NCI-H82 treated with DMSO at 0.1 percent for 48 hours (cell line): Measurements from ENCODE around the gene ZNF839.
"Not testable (repeated sequence)": the region's sequence is repeated elsewhere in the genome, so short reads cannot be mapped to it uniquely, and the experiment has no call there.

Experiments used
- DNase-seq: peaks from one replicate; lab custom pipeline; 2025; ENCODE audit not compliant: unreplicated experiment; lab: John Stamatoyannopoulos, UW

Gene ZNF839

DNA sequence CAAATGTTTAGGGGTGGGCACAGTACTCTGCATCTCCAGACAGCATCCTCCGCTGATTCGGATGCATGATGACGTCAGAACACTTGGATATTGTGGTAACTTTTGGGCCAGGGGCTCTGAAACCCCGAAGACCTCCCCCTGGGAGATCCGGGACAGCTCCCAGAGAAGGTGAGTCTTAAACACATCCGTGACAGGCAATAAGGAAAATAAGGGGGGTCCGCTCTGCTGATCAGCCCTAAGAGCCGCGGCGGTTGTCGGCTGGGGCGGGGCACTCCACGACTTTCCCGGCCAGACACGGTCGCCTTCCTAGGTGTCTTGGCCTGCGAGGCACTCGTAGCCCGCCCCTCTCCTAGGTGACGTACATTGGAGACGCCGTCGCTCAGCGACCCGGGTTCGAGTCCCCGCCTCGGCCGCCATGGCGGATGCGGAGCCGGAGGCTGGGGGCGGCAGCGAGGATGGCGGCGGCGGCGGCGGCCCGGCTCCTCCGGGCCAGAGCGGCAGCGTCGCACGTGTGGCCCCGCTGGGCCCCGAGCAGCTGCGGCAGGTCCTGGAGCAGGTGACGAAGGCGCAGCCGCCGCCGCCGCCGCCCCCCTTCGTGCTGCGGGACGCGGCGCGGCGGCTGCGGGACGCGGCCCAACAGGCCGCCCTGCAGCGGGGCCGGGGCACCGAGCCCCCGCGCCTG is at the start of gene ZNF839:
ZNF839 (plus strand) TSS at position 396 of the 682 bp plus-strand sequence; CDS start at position 416, 20 bp downstream.
- peak; percentile 59 for DNase-seq

DNA sequence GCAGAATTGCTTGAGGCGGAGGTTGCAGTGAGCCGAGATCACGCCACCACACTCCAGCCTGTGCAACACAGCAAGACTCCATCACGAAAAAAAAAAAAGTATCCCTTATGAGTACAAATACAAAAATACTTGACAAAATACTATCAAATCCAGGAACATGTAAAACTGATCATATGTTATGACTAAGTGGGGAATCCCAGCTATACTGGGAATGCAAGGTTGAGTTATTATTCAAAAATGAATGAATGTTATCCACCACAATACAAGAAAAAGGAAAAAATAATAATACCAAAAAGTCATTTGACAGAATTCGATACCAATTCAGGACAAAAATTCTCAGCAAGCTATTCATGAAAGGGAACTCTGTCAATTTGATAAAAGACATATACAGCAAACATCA is 47.2 kb upstream of the ZNF839 start:
- DNase-seq, result no peak

DNA sequence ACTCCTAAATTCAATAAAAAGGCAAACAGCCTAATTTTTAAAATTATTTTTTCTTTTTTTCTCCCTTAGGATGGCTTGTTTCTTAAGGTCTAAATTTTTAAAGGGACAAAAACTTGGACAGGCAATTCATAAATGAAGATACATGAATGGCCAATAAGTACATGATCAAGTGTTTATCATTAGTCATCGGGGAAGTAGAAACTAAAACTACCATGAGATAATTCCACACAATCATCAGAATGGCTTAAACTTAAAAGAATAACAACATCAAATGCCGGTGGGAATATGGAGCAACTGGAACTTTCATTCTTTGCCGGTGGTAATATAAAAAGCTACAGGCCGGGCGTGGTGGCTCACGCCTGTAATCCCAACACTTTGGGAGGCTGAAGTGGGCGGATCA is 43.7 kb upstream of the ZNF839 start:
- no peak for DNase-seq

DNA sequence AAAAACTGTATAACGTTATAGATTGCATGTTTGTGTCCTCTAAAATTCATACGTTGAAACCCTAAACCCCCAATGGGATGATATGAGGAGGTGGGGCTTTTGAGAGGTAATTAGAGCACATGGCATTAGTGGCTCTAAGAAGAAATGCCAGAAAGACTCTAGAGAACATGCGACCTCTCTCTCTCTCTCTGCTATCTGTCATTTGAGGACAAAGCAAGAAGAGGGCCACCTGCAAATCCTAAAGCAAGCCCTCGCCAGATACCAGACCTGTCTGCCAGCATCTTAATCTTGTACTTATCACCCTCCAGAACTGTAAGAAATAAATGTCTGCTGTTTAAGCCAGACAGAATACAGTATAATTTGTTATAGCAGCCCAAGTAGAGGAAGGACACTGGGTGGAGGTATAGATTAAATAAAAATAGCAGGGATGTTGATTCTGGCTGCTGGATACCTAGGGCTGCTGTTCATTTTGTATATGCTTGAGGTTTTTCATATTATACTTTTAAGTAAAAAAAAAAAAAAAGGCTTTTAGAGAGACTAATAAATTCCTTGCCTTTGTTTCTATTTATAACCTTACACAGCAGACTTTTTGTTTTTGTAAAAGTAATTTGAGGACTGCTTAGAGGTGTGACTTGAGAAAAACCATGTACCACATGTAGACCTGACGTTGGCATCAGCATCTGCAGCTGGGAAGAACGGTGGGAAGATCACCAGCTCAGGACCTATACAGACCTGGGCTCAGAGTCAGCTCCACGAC is 41.5 kb upstream of the ZNF839 start:
- DNase-seq, result no peak

DNA sequence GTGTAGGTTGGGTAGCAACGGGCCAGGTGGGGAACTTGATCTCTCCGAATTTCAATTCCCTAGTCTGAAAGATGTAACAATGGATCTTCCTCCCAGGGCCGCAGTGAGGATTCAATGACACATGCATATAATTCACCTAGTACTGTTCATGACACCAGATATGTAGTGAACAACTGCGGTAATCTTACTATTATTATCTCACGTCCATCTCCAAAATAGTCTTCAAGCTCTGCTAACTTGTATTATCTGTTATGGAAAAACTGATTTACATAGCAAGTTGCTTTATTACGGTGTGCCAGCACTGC is 41.0 kb upstream of the ZNF839 start:
- DNase-seq, result no peak

DNA sequence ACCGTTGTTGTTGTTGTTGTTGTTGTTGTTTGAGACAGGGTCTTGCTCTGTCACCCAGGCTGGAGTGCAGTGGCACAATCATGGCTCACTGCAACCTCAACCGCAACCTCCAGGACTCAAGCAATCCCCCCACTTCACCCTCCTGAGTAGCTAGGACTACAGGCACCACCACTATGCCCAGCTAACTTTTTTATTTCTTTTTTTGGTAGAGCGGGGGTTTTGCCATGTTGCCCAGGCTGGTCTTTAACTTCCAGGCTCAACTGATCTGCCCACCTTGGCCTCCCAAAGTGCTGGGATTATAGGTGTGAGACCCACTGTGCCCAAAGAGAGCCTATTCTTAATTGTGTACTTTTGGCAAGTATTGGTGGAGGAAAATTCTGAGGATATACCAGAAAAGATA is 40.3 kb upstream of the ZNF839 start:
- no peak for DNase-seq

DNA sequence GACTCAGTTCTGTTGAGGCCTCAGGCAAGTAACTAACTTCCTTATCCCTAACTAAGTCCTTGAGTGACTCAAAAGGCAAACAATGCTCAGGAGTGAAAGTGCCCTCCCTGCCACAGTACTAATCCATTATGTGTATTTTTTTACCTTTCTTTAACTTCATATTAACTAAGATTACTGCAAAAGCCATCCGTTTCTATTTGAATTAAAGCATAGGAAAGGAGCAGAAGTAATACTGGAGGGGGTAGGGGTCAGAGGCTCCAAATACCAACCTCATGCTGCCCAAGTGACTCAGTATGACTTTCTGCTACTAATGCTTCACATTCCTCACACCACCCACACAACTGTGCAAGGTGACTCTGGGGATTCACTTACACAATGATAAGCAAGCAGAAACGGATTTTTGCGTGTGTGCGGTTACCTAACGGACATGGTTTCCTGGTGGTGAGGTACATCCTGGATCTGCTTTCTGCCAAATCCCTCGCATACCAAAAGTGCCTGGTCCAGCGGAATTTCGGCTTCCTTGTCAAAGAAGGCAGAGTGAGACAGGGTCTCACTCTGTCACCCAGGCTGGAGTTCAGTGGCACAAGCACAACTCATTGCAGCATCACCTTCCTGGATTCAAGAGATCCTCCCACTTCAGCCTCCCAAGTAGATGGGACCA is 39.7 kb upstream of the ZNF839 start:
- no peak for DNase-seq

DNA sequence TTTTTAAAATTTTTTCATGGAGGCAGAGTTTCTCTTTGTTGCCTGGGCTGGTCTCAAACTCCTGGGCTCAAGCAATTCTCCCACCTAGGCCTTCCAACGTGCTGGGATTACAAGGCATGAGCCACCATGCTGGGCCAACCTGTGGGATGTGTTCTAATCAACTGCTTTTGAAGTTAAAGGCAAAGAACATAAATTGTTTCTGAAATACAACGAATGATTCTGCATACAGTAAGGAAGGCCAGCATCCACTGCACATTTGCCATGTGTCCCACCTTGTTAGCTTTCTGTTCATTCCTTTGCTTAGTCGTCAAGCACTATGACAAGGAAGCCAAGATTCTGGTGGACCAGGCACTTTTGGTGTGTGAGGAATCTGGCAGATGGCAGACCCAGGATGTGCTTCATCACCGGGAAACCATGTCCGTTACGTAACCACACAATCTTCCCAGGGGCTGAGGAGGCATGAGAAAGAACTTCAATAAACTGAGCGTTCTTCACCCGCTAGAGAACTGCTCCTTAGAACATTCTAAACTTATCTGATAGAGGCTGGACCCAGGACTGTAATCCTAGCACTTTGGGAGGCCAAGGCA is 39.1 kb upstream of the ZNF839 start:
- no peak for DNase-seq

DNA sequence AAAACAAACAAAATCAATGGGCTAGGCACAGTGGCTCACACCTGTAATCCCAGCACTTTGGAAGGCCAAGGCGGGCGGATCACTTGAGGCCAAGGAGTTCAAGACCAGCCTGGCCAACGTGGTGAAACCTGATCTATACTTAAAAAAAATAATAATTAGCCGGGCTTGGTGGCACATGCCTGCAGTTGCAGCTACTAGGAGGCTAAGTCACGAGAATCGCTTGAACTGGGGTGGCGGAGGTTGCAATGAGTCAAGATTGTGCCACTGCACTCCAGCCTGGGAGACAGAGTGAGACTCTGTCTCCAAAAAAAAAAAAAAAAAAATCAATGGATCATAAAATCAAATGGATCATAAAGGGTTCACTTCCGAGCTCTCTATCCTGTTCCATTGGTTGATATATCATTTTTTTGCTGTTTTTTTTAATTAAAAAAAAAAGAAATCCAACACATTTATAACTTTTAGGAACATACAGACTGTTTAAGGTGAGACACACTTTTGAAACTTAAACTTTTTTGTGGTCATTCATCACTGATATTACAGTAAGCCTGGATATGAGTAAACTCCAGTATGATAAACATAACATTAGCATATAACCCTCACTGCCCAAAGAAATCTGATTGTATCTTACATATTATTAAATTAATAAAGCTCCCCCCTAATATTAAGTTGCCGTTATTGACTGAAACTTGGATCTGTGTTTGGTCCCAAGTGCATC is 36.6 kb upstream of the ZNF839 start:
- DNase-seq, result no peak

DNA sequence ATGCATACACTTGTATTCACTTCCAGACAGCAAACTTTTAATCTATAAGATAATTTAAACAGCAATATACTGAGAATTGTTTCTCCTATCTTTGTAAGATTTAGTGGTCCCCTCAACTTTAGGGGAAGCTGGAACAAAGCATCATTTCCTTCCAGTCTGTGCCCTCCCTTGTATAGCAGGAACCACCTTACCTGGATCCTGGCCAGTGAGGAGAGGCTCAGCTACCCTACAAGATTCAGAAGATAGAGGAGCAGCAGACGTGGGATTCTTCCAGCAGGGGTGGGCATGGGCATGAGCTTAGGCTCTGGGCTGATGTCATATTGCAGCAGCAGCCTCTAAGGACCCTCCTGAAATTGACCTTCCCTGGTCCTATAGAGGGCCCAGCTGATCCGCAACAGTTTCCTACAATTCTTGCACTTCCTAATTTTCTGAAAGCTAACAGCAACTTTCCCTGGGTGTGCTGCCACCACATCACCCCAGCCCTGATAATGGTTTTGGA is 35.9 kb upstream of the ZNF839 start:
- no peak for DNase-seq

DNA sequence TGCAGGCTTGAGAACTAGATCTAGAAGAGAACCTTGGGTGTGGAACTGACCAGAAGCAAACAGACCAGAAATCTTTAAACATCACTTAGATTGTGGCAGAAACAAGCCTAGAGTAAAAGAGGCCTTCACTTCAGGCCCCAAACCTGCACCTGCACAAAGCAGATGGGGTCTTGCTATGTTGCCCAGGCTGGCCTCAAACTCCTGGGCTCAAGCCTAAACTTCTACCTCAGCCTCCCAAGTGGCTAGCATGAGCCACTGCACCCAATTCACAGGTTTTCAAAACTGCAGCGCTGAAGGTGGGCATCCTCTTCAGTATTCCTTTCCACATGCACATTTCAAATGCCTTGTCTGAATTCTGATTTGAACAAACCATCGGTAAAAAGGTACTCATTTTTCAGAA is 34.4 kb upstream of the ZNF839 start:
- DNase-seq, result no peak

DNA sequence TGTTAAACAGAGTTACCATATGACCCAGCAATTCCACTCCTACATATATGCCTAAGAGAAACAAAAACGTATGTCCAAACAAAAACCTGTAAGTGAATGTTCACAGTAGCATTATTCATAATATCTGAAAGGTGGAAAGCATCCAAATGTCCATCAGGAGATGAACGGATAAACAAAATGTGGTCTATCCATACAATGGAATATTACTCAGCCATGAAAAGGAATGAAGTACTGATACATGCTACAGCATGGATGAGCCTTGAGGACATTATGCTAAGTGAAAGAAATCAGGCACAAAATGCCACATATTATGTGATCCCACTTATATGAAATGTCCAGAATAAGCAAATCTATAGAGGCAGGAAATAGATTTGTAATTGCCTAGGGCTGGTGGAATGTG is 31.4 kb upstream of the ZNF839 start:
- no peak for DNase-seq

DNA sequence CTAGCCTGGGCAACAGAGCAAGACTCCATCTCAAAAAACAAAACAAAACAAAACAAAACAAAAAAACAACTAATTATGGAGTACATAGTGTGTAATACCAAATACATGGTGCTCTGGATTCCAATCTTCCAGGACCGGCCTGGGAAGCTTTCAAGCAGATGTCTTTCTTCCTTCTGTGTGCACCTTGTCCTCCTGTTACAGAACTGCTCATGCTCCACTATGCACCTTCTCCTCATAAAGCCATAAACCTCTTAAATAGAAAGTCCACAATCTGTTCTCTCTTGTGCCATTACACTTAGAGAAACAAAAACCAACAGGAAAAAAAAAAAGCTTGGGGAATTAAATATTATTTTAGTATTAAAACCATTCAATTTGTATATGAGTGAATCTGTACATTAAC is 27.1 kb upstream of the ZNF839 start:
- no peak for DNase-seq

DNA sequence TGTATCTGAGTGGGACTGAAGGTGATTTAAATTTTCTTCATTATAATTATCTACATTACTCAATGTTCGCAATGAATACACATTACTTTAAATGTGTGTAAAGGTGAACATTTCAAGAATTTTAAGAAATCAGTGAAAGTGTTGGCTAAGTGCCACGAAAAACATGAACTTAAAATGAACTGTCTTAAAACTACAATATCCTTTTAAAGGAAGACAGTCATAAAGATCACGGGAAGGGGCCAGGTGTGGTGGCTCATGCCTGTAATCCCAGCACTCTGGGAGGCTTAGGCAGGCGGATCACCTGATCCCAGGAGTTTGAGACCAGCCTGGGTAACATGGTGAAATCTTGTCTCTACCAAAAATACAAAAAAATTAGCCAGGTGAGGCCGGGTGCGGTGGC is 25.8 kb upstream of the ZNF839 start:
- DNase-seq, result no peak

DNA sequence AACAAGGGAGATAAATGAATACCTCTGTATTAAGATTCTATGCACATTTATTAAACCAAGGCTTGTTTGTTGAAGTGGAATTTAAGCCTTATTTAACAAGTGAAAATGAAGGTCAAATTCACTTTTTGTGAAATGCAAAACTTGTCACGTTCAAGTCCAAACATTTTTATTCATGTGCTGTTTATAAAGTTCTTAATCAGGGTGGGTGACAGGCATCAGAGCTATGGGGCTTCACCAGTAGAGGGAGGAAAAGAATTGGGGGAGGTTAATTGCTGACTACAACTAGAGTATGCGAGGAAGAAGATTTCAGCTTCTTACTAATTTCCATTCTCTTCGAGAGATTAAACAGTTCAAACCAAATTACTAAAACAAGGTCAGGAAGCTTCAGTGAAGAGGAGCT is 24.3 kb upstream of the ZNF839 start:
- DNase-seq, result no peak

DNA sequence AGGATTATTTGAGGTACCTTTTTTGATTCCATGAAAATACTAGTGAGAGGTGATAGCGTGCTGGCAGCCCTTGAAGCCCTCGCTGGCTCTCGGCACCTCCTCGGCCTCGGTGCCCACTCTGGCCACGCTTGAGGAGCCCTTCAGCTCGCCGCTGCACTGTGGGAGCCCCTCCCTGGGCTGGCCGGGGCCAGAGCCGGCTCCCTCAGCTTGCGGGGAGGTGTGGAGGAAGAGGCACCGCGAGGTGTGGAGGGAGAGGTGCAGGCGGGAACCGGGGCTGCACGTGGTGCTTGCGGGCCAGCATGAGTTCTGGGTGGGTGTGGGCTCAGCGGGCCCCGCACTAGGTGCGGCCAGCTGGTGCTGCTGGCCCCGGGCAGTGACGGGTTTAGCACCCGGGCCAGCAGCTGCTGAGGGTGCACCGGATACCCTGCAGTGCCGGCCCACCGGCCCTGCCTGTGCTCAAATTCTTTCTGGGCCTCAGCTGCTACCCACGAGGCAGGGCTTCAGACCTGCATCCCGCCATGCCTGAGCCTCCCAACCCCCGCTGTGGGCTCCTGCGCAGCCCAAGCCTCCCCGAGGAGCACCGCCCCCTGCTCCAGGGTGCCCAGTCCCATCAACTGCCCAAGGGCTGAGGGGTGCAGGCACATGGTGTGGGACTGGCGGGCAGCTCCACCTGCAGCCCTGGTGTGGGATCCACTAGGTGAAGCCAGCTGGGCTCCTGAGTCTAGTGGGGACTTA is 21.9 kb upstream of the ZNF839 start:
- no peak for DNase-seq

DNA sequence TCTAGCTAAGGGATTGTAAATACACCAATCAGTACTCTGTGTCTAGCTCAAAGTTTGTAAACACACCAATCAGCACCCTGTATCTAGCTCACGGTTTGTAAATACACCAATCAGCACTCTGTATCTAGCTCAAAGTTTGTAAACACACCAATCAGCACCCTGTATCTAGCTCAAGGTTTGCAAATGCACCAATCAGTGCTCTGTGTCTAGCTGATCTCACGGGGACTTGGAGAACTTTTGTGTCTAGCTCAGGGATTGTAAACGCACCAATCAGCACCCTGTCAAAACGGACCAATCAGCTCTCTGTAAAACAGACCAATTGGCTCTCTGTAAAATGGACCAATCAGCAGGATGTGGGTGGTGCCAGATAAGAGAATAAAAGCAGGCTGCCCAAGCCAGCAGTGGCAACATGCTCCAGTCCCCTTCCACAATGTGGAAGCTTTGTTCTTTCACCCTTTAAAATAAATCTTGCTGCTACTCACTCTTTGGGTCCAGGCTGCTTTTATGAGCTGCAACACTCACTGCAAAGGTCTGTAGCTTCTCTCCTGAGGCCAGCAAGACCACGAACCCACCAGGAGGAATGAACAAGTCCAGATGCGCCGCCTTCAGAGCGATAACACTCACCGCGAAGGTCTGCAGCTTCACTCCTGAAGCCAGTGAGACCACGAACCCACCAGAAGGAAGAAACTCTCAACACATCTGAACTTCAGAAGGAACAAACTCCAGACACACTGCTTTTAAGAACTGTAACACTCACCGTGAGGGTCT is 21.1 kb upstream of the ZNF839 start:
- not testable (repeated sequence) for DNase-seq

DNA sequence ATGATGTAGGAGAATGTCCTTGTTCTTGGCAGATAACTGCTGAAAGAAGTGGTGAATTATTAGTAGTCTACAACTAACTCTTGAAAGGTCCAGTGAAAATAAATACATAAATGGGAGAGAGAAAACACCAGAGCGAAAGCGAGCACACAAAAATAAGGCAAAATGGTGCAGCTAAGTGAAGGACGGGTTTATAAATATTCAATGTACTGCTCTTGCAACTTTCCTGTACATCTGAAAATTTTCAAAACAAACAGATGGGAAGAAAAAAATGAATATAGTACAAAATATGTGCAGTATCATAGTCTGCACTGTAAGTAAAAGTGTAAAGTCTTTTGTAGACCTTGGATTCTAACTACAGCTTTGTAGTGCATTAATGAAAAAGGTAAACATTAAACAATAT is 15.9 kb upstream of the ZNF839 start:
- no peak for DNase-seq

DNA sequence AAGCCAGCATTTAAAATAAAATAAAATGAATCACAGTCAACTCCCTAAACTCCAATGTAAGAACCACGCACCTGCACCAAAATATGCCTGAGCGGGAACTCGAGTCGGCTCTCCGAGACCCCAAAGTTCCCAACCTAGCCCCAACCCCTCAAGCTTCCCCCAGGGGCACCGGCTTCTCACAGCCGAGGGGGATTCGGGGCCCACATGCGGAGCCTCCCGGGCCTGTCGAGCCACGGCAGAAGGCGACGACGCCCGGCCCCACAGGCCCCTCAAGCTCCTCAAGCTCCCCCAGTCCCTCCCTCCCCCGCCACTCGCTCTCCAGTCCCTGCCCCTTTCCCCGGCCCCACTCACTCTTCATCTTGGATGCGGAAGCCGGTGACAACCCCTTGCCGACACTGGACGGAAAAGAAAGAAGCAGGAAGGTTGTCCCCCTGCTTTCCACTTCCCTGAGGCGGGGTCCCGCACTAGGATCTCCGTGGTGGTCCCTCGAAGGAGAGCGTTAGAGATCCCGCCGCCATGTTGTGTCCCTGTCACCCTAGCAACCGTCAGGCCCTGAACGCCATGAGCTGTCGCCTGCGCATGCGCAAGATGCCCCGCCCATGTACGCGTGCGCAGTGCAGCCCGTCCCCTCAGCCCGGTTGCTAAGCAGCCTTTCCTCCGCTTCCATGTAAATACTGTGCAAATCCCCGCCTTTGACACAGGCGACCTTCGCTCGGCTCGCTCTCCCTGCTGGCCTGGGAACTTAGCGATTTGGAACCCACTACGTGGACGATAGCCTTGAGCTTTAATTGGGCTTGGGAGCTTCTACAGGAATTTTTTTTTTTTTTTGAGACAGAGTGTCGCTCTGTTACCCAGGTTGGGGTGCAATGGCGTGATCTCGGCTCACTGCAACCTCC is 14.7 kb upstream of the ZNF839 start, which contains the start of gene MOK:
MOK (minus strand) TSS at position 554 of the 896 bp plus-strand sequence; CDS start at position 358, 196 bp downstream.
- peak; percentile 83 for DNase-seq
